A673 (cell line): ENCODE results near the gene ZBTB20.

ENCODE experiments used
- EZH2 ChIP-seq: fragments of 200-600 bp; sonication (generic); IDR thresholded peaks from 2 replicates; pipeline ENCODE4 v1.6.1; 2017; ENCODE audit warnings: borderline replicate concordance, low read depth, mild to moderate bottlenecking, mixed read lengths, antibody characterized with exemption, low read length; ENCODE audit not compliant: poor library complexity, severe bottlenecking
- TF ChIP-seq, protein P1 (sequence below): fragments of 300-800, 200-600 bp; sonication (generic); conservative IDR thresholded peaks from 2 replicates; pipeline ENCODE4 v1.5.1; 2017; ENCODE audit warnings: low read depth, mild to moderate bottlenecking, antibody characterized with exemption, low read length, moderate library complexity, mixed read lengths

- TF ChIP-seq, protein P1, sequence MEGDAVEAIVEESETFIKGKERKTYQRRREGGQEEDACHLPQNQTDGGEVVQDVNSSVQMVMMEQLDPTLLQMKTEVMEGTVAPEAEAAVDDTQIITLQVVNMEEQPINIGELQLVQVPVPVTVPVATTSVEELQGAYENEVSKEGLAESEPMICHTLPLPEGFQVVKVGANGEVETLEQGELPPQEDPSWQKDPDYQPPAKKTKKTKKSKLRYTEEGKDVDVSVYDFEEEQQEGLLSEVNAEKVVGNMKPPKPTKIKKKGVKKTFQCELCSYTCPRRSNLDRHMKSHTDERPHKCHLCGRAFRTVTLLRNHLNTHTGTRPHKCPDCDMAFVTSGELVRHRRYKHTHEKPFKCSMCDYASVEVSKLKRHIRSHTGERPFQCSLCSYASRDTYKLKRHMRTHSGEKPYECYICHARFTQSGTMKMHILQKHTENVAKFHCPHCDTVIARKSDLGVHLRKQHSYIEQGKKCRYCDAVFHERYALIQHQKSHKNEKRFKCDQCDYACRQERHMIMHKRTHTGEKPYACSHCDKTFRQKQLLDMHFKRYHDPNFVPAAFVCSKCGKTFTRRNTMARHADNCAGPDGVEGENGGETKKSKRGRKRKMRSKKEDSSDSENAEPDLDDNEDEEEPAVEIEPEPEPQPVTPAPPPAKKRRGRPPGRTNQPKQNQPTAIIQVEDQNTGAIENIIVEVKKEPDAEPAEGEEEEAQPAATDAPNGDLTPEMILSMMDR, result no peak
- TF ChIP-seq EZH2, result no peak
Observed at GRCh38 chr3:114439284-114439683, 707.8 kb downstream of the ZBTB20 start.
